Trophoblast cell (in vitro differentiated cells and primary cell): ENCODE results near the gene RETNLB.

Source experiments
- DNase-seq, 2 donors: peaks; one replicate each; pipeline ENCODE4 v3.0.0-alpha.2; 2016
- H2AFZ ChIP-seq: 2 replicates; pipeline ENCODE4 v1.6.1; 2013; ENCODE audit warnings: low read length, moderate library complexity, mild to moderate bottlenecking; ENCODE audit not compliant: insufficient read depth, poor library complexity
- H2AK5ac ChIP-seq: 2 replicates; pipeline ENCODE4 v1.6.1; 2013; ENCODE audit warnings: mild to moderate bottlenecking, low read length
- H2BK120ac ChIP-seq: 2 replicates; pipeline ENCODE4 v1.6.1; 2013; ENCODE audit warnings: low read length, mild to moderate bottlenecking, moderate library complexity; ENCODE audit not compliant: insufficient read depth, poor library complexity
- H2BK12ac ChIP-seq: 2 replicates; pipeline ENCODE4 v1.6.1; 2013; ENCODE audit warnings: mild to moderate bottlenecking, low read length, moderate library complexity
- H2BK5ac ChIP-seq: 2 replicates; pipeline ENCODE4 v1.6.1; 2013; ENCODE audit warnings: low read length, low read depth, moderate library complexity, mild to moderate bottlenecking; ENCODE audit not compliant: poor library complexity
- H3K14ac ChIP-seq: 2 replicates; pipeline ENCODE4 v1.6.1; 2013; ENCODE audit warnings: mild to moderate bottlenecking, low read length
- H3K18ac ChIP-seq: 2 replicates; pipeline ENCODE4 v1.6.1; 2013; ENCODE audit warnings: mild to moderate bottlenecking, low read length
- H3K23ac ChIP-seq: 2 replicates; pipeline ENCODE4 v1.6.1; 2013; ENCODE audit warnings: low read length
- H3K27ac ChIP-seq: 2 replicates; pipeline ENCODE4 v1.5.1; 2013; ENCODE audit warnings: low read depth, mild to moderate bottlenecking, inconsistent platforms, low read length, moderate library complexity
- H3K27me3 ChIP-seq: 2 replicates; pipeline ENCODE4 v1.6.1; 2013; ENCODE audit warnings: inconsistent platforms, mild to moderate bottlenecking, low read length, moderate library complexity; ENCODE audit not compliant: insufficient read depth
- H3K36me3 ChIP-seq, 2 experiments: 1 replicate in 1 of 2; 2 replicates in 1 of 2; pipeline ENCODE4 v1.6.1; 2013; ENCODE audit warnings: low read length in 2 of 2, mild to moderate bottlenecking in 2 of 2, moderate library complexity in 1 of 2; ENCODE audit not compliant: insufficient read depth in 2 of 2, control insufficient read depth in 1 of 2
- H3K4ac ChIP-seq: 2 replicates; pipeline ENCODE4 v1.6.1; 2013; ENCODE audit warnings: low read depth, mild to moderate bottlenecking, low read length, moderate library complexity
- H3K4me1 ChIP-seq, 2 experiments: 1 replicate in 1 of 2; 2 replicates in 1 of 2; pipeline ENCODE4 v1.6.1; 2013; ENCODE audit warnings: low read length in 2 of 2, mild to moderate bottlenecking in 2 of 2, moderate library complexity in 1 of 2; ENCODE audit not compliant: insufficient read depth in 2 of 2, control insufficient read depth in 1 of 2
- H3K4me2 ChIP-seq: 2 replicates; pipeline ENCODE4 v1.6.1; 2013; ENCODE audit warnings: inconsistent platforms, mild to moderate bottlenecking, low read length, moderate library complexity
- H3K4me3 ChIP-seq: 2 replicates; pipeline ENCODE4 v1.5.1; 2013; ENCODE audit warnings: mild to moderate bottlenecking, low read depth, low read length, inconsistent platforms
- H3K79me1 ChIP-seq: one replicate; pipeline ENCODE4 v1.6.1; 2013; ENCODE audit warnings: low read length
- H3K79me2 ChIP-seq: 2 replicates; pipeline ENCODE4 v1.6.1; 2013; ENCODE audit warnings: low read length, mild to moderate bottlenecking; ENCODE audit not compliant: control insufficient read depth, insufficient read depth, poor library complexity
- H3K9ac ChIP-seq: 2 replicates; pipeline ENCODE4 v1.6.1; 2013; ENCODE audit warnings: mild to moderate bottlenecking, low read length
- H3K9me3 ChIP-seq: 2 replicates; pipeline ENCODE4 v1.6.1; 2013; ENCODE audit warnings: low read depth, mild to moderate bottlenecking, control low read depth, inconsistent platforms, low read length; ENCODE audit not compliant: insufficient read depth
- H4K12ac ChIP-seq: 2 replicates; pipeline ENCODE4 v1.6.1; 2013; ENCODE audit warnings: low read depth, mild to moderate bottlenecking, low read length, moderate library complexity
- H4K8ac ChIP-seq: 2 replicates; pipeline ENCODE4 v1.6.1; 2013; ENCODE audit warnings: low read depth, mild to moderate bottlenecking, low read length, moderate library complexity
- H4K91ac ChIP-seq: one replicate; pipeline ENCODE4 v1.6.1; 2013; ENCODE audit warnings: low read depth, mild to moderate bottlenecking, low read length, moderate library complexity
- WGBS: extraction: QIAGEN DNeasy Blood & Tissue Kit; methylation state at CpG from one replicate; pipeline ENCODE4 v1.1.7; 2013; ENCODE audit warnings: missing lambda C conversion rate; ENCODE audit not compliant: insufficient read length, insufficient coverage; ENCODE audit errors: extremely low coverage; 5-methylcytosine and 5-hydroxymethylcytosine counted together

Gene RETNLB

DNA sequence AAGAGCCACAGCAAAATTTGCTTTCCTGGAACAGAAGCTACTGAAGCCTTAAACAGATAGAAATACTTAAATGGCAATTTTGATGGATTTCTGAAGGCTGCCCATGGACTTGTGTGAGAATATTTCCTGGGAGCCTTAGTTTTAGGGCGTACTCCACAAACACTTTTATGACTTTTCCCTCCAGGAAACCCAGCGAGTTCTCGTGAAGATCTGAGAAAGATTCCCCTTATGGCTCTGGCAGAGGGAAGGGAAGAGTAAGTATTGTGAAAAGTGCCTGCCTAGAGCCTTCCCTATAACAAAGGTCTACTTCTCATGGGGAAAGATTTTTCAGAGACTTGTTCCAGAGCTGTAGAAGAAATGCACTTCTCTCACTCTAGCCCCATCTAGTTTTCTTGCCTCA is 34.3 kb upstream of the RETNLB start:
- Histone ChIP-seq H3K23ac (no peak overlapping the region), H2AK5ac (no peak overlapping the region), H3K4me1 (no peaks in the 10 kb centered on the region), H3K4me3 (no peak overlapping the region), H3K9me3 (no peaks in the 10 kb centered on the region), H3K4ac (no peak overlapping the region), H2AFZ (no peak overlapping the region), H4K12ac (no peak overlapping the region), H2BK12ac (no peak overlapping the region), H3K14ac (no peak overlapping the region), H3K79me1 (no peaks in the 10 kb centered on the region), H4K8ac (no peak overlapping the region), H3K36me3 (no peaks in the 10 kb centered on the region), H3K27me3 (no peaks in the 10 kb centered on the region), H3K9ac (no peak overlapping the region), H3K79me2 (no peaks in the 10 kb centered on the region), H3K4me2 (no peak overlapping the region), H4K91ac (no peak overlapping the region), H3K27ac (no peak overlapping the region), H2BK5ac (no peak overlapping the region), H2BK120ac (no peak overlapping the region), H3K18ac (no peak overlapping the region)
- DNase-seq = no peak
- no CpG with 5 or more reads among the region's 3 CpGs for whole genome bisulfite sequencing

DNA sequence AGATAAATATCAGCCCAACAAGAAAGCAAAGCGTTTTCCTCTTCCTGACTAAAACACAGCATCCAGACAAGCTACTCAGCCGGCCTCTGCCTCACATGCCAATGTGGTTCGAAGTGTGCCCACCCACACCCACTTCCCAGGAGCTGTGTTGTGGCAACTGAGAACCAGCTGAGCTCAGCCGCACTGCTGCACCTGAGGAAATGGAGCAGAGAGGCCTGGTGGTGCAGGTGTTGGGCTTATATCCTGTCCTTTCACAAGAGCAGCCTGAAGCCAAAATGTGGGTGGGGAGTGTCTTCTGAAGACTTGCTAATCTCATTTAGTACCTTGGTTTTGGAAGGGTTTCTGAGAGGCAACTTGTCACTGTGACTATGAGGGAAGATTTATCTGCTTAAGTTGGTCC is 23.0 kb upstream of the RETNLB start:
- no peak overlapping the region for H2AK5ac ChIP-seq
- H3K23ac ChIP-seq = no peak overlapping the region
- H3K27ac ChIP-seq = no peak overlapping the region
- H3K27me3 ChIP-seq = no peaks in the 10 kb centered on the region
- no peaks in the 10 kb centered on the region for H3K79me1 ChIP-seq
- H3K9me3 ChIP-seq = no peaks in the 10 kb centered on the region
- H2BK120ac ChIP-seq = no peak overlapping the region
- no peak overlapping the region for H3K4ac ChIP-seq
- no peak overlapping the region for H3K9ac ChIP-seq
- H4K8ac ChIP-seq = no peak overlapping the region
- H2AFZ ChIP-seq = no peak overlapping the region
- no CpG with 5 or more reads among the region's 4 CpGs for WGBS
- H4K12ac ChIP-seq = no peak overlapping the region
- H3K4me3 ChIP-seq = no peak overlapping the region
- no peaks in the 10 kb centered on the region for H3K4me1 ChIP-seq
- no peak overlapping the region for H3K4me2 ChIP-seq
- no peaks in the 10 kb centered on the region for H3K79me2 ChIP-seq
- no peak overlapping the region for H3K14ac ChIP-seq
- no peak overlapping the region for H2BK12ac ChIP-seq
- no peak overlapping the region for H4K91ac ChIP-seq
- no peaks in the 10 kb centered on the region for H3K36me3 ChIP-seq
- no peak overlapping the region for H2BK5ac ChIP-seq
- DNase-seq = no peak
- no peak overlapping the region for H3K18ac ChIP-seq

DNA sequence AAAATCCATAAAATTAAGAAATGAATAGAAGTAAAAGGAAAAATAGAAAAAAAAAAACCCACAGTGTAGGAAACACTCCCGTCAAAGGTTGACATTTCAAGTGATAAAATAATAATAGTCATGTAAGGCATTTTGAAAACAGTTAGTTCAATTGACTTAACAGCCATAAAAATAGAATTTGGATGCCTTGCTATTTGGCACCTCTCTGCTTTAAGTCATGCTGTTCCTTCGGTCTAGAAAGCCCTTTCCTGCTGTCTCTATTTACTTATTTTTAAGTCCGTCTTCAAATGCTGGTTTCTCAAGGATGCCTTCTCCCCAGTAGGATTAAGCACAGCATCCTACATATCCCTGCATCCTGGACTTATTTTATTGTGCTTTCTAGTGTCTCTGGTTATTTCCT is 22.3 kb upstream of the RETNLB start:
- H2BK5ac ChIP-seq = no peak overlapping the region
- H3K36me3 ChIP-seq = no peaks in the 10 kb centered on the region
- H4K8ac ChIP-seq = no peak overlapping the region
- H3K14ac ChIP-seq = no peak overlapping the region
- H3K79me2 ChIP-seq = no peaks in the 10 kb centered on the region
- H2AFZ ChIP-seq = no peak overlapping the region
- no CpG with 5 or more reads among the region's 3 CpGs for WGBS
- no peaks in the 10 kb centered on the region for H3K79me1 ChIP-seq
- no peak overlapping the region for H2AK5ac ChIP-seq
- no peaks in the 10 kb centered on the region for H3K27me3 ChIP-seq
- no peak overlapping the region for H3K4me2 ChIP-seq
- no peak overlapping the region for H4K91ac ChIP-seq
- H3K18ac ChIP-seq = no peak overlapping the region
- H3K4ac ChIP-seq = no peak overlapping the region
- H3K4me3 ChIP-seq = no peak overlapping the region
- H3K9me3 ChIP-seq = no peaks in the 10 kb centered on the region
- H3K9ac ChIP-seq = no peak overlapping the region
- H3K4me1 ChIP-seq = no peaks in the 10 kb centered on the region
- H2BK120ac ChIP-seq = no peak overlapping the region
- no peak for DNase-seq
- no peak overlapping the region for H3K27ac ChIP-seq
- no peak overlapping the region for H4K12ac ChIP-seq
- H3K23ac ChIP-seq = no peak overlapping the region
- no peak overlapping the region for H2BK12ac ChIP-seq

DNA sequence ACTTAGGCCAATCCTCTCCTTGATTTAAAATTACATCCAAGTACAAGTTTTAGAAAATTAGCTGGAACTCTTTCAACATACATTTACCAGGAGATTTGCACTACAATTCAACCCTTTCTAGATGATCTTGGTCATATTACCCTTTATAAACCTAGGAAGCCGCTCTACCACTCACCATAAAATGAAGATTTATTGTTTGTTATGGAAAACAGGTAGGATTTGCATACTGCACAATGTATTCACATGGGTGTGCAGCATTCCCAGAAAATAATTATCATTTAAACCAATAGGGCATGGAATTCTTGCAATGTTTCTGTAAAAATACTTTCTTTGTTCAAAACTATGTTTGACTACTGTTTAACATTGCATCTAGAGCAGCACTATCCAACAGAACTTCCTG is 18.4 kb upstream of the RETNLB start:
- Histone ChIP-seq H3K4ac (no peak overlapping the region), H2BK12ac (no peak overlapping the region), H3K23ac (no peak overlapping the region), H3K36me3 (no peaks in the 10 kb centered on the region), H3K4me3 (no peak overlapping the region), H3K9me3 (no peaks in the 10 kb centered on the region), H2AFZ (no peak overlapping the region), H3K4me1 (no peaks in the 10 kb centered on the region), H3K27me3 (no peaks in the 10 kb centered on the region), H4K8ac (no peak overlapping the region), H2BK5ac (no peak overlapping the region), H3K79me2 (no peaks in the 10 kb centered on the region), H3K79me1 (no peaks in the 10 kb centered on the region), H2BK120ac (no peak overlapping the region), H3K9ac (no peak overlapping the region), H3K27ac (no peak overlapping the region), H3K18ac (no peak overlapping the region), H4K91ac (no peak overlapping the region), H3K14ac (no peak overlapping the region), H2AK5ac (no peak overlapping the region), H3K4me2 (no peak overlapping the region), H4K12ac (no peak overlapping the region)
- DNase-seq = no peak
- no CpG with 5 or more reads among the region's 1 CpG for WGBS
